T-cell (primary cell): ENCODE data around the gene MIB1. TPM values are rescaled to one million over a fixed set of nuclear protein-coding genes. Genes with fewer than 3 reads are reported as not detected.

Source experiments
- ATAC-seq, 4 experiments: fragments of 200-7000 bp in 3 of 4; fragments of 150-1000 bp in 1 of 4; cut with Tn5 transposase; replicated peaks in 1 of 4; 1 replicate in 3 of 4; 2 replicates in 1 of 4; pipeline ENCODE4 v1.10.0; 2021; ENCODE audit warnings: moderate library complexity in 3 of 4, mild to moderate bottlenecking in 2 of 4, moderate number of reproducible peaks in 1 of 4
- CTCF ChIA-PET, 2 donors: fragments of 300-600 bp; sonication (Branson Sonifier 250); formaldehyde crosslinking; loops; one replicate each; lab custom pipeline; 2022; ENCODE audit warnings: antibody characterized with exemption in 2 of 2; lab: Charles Lee
- POLR2A ChIA-PET, 2 donors: fragments of 300-600 bp; sonication (Branson Sonifier 250); formaldehyde crosslinking; loops; one replicate each; lab custom pipeline; 2022; ENCODE audit warnings: antibody characterized with exemption in 2 of 2; lab: Charles Lee
- DNase-seq, 35 experiments: peaks; one replicate each; pipeline versions ENCODE4 v3.0.0 to v3.0.0-alpha.2; 2013 to 2023
- H3K27ac ChIP-seq: one replicate; pipeline ENCODE4 v1.5.1; 2013; ENCODE audit warnings: low read length
- H3K27me3 ChIP-seq, 2 experiments: replicated peaks in 1 of 2; 1 replicate in 1 of 2; 2 replicates in 1 of 2; pipeline versions ENCODE4 v1.6.1 to v1.7.0; 2013; ENCODE audit warnings: low read length in 1 of 2, mixed read lengths in 1 of 2; ENCODE audit not compliant: control insufficient read depth in 2 of 2, insufficient read depth in 2 of 2; ENCODE audit errors: extremely low read depth in 1 of 2
- H3K36me3 ChIP-seq, 2 donors: 1 replicate in 1 of 2; 2 replicates in 1 of 2; pipeline versions ENCODE4 v1.6.1 to v1.7.0; 2013; ENCODE audit warnings: low read length in 1 of 2; ENCODE audit not compliant: control insufficient read depth in 2 of 2, insufficient read depth in 1 of 2; ENCODE audit errors: extremely low read depth in 1 of 2
- H3K4me1 ChIP-seq, 2 experiments: 1 replicate in 1 of 2; 2 replicates in 1 of 2; pipeline versions ENCODE4 v1.6.1 to v1.7.0; 2013; ENCODE audit warnings: low read length in 2 of 2, mixed read lengths in 1 of 2; ENCODE audit not compliant: insufficient read depth in 2 of 2, control insufficient read depth in 1 of 2; ENCODE audit errors: extremely low read depth in 1 of 2
- H3K4me3 ChIP-seq, 2 donors: 1 replicate in 1 of 2; 2 replicates in 1 of 2; pipeline versions ENCODE4 v1.5.1 to v1.7.0; 2013; ENCODE audit warnings: mild to moderate bottlenecking in 2 of 2, low read length in 1 of 2, moderate library complexity in 1 of 2; ENCODE audit not compliant: control insufficient read depth in 1 of 2; ENCODE audit errors: extremely low read depth in 1 of 2
- H3K9me3 ChIP-seq: 2 replicates; pipeline ENCODE4 v1.7.0; 2013
- H3K27ac Mint-ChIP-seq, 2 donors: one replicate each; pipeline ENCODE4 v1.8.0; 2020 to 2021; ENCODE audit warnings: mild to moderate bottlenecking in 2 of 2, mixed read lengths in 2 of 2
- H3K27me3 Mint-ChIP-seq, 2 donors: one replicate each; pipeline ENCODE4 v1.8.0; 2021 to 2022; ENCODE audit warnings: mixed read lengths in 2 of 2
- H3K36me3 Mint-ChIP-seq: one replicate; pipeline ENCODE4 v1.8.0; 2021; ENCODE audit warnings: mixed read lengths
- H3K4me1 Mint-ChIP-seq, 3 donors: one replicate each; pipeline ENCODE4 v1.8.0; 2020 to 2022; ENCODE audit warnings: mixed read lengths in 3 of 3, mild to moderate bottlenecking in 1 of 3
- H3K4me3 Mint-ChIP-seq, 3 donors: one replicate each; pipeline ENCODE4 v1.8.0; 2020 to 2022; ENCODE audit warnings: mild to moderate bottlenecking in 3 of 3, mixed read lengths in 3 of 3, moderate library complexity in 3 of 3
- H3K9me3 Mint-ChIP-seq, 3 donors: one replicate each; pipeline ENCODE4 v1.8.0; 2020 to 2022; ENCODE audit warnings: mixed read lengths in 3 of 3
- WGBS: methylation state at CpG from one replicate; pipeline ENCODE4 v1.1.5; 2013; ENCODE audit warnings: missing lambda C conversion rate; ENCODE audit not compliant: insufficient coverage; 5-methylcytosine and 5-hydroxymethylcytosine counted together
- total RNA-seq, 35 experiments: library from RNA in 6 of 35; stranded (reverse) in 6 of 35; fragments of 120-200 nt in 1 of 35; gene quantifications; one replicate each; pipeline versions ENCODE4 v1.2.1 to v1.2.4 and lab custom pipeline; 2013 to 2026

The MIB1 gene
- total RNA-seq, 5 donors from 2014 or later (not counting 1 experiment from before 2014, with no cell fraction given), result 23.5 to 46.1 (median 34.3) TPM

GRCh38 chr18:21741312-21741561 lies 645 bp downstream of the MIB1 start:
- Histone ChIP-seq H3K36me3 (no peaks in the 10 kb centered on the region), H3K27ac (no peak overlapping the region), H3K27me3 (no peaks in the 10 kb centered on the region), H3K4me3 (peak overlapping the region; percentile 87 to 95), H3K4me1 (peaks cover 8 to 12% of the 10 kb centered on the region in 2 experiments), H3K9me3 (no peaks in the 10 kb centered on the region)
- WGBS, result under 1% methylated on average over 37 of the region's 41 CpGs
- peak overlapping the region in 2 of 3 donors; percentile 76 to 84 for H3K4me3 Mint-ChIP-seq
- H3K27me3 Mint-ChIP-seq, result peaks cover 0 to under 1% of the 10 kb centered on the region in 2 donors
- ChIA-PET POLR2A (interaction anchor here in 1 of 2 donors (1.5 kb wide), 1 partner anchor 140 kb away, joined by 7 read pairs; no protein-coding TSS in a partner anchor), CTCF (interaction anchor here (0.7 to 1.8 kb wide), 3 partner anchors 21 to 141 kb away, joined by 3 to 21 read pairs (median 3); partner anchors contain the start of gene ESCO1 (in 1 of the 2))
- peak in 2 of 35 experiments; percentile 18 to 34 for DNase-seq
- peaks cover 0 to 6% (median 5%) of the 10 kb centered on the region in 3 donors for H3K9me3 Mint-ChIP-seq
- no peak overlapping the region for H3K27ac Mint-ChIP-seq
- peaks cover 3% of the 10 kb centered on the region for H3K36me3 Mint-ChIP-seq
- no peak for ATAC-seq
- H3K4me1 Mint-ChIP-seq, result peaks cover 44 to 57% (median 49%) of the 10 kb centered on the region in 3 donors

GRCh38 chr18:21741562-21742314 lies 1.1 kb downstream of the MIB1 start:
- Histone ChIP-seq H3K4me1 (peaks cover 8 to 12% of the 10 kb centered on the region in 2 experiments), H3K36me3 (no peaks in the 10 kb centered on the region), H3K27me3 (no peaks in the 10 kb centered on the region), H3K9me3 (no peaks in the 10 kb centered on the region), H3K4me3 (peak overlapping the region; percentile 58 to 95), H3K27ac (peak overlapping the region; percentile 8)
- DNase-seq, result peak in 20 of 35 experiments; percentile 1 to 32 (median 14)
- Mint-ChIP-seq H3K9me3 (peaks cover 0 to 1% (median under 1%) of the 10 kb centered on the region in 3 donors), H3K4me3 (peak overlapping the region; percentile 76 to 84 (median 79)), H3K4me1 (peaks cover 48 to 58% (median 53%) of the 10 kb centered on the region in 3 donors), H3K27me3 (no peaks in the 10 kb centered on the region), H3K36me3 (peaks cover under 1% of the 10 kb centered on the region), H3K27ac (peak overlapping the region; percentile 65 to 83)
- ChIA-PET POLR2A (interaction anchor here in 1 of 2 donors (1.5 kb wide), 1 partner anchor 140 kb away, joined by 7 read pairs; no protein-coding TSS in a partner anchor), CTCF (interaction anchor here (0.7 to 1.8 kb wide), 5 partner anchors 22 to 141 kb away, joined by 3 to 21 read pairs (median 3); partner anchors contain the start of gene ESCO1 (in 1 of the 2))
- peak in 2 of 4 experiments; percentile 3 to 4 for ATAC-seq
- 5% methylated on average over 40 of the region's 49 CpGs for WGBS

- CTCF ChIA-PET, result interaction anchor here in 1 of 2 donors (0.7 to 1.2 kb wide), 2 partner anchors 51 to 141 kb away, joined by 3 to 6 read pairs; no protein-coding TSS in a partner anchor
- H3K4me1 ChIP-seq, result peaks cover 8 to 12% of the 10 kb centered on the region in 2 experiments
Measured at GRCh38 chr18:21742315-21742687, 1.7 kb downstream of the MIB1 start.

GRCh38 chr18:21743166-21743832 lies 2.7 kb downstream of the MIB1 start:
- Histone ChIP-seq H3K36me3 (no peaks in the 10 kb centered on the region), H3K27ac (no peak overlapping the region), H3K4me3 (no peak overlapping the region), H3K4me1 (peaks cover 11 to 12% of the 10 kb centered on the region in 2 experiments), H3K9me3 (no peaks in the 10 kb centered on the region), H3K27me3 (no peaks in the 10 kb centered on the region)
- WGBS, result no CpG with 5 or more reads among the region's 7 CpGs
- DNase-seq (peak in 1 of 35 experiments; percentile 28), ATAC-seq (no peak)
- Mint-ChIP-seq H3K4me3 (peak overlapping the region; percentile 71 to 77 (median 76)), H3K36me3 (no peaks in the 10 kb centered on the region), H3K4me1 (peaks cover 64 to 71% (median 68%) of the 10 kb centered on the region in 3 donors), H3K27me3 (no peaks in the 10 kb centered on the region), H3K9me3 (no peaks in the 10 kb centered on the region), H3K27ac (peak overlapping the region; percentile 57 to 79)
- POLR2A ChIA-PET, result interaction anchor here in 1 of 2 donors (0.6 to 0.7 kb wide), 3 partner anchors 22 to 57 kb away, joined by 3 to 8 read pairs (median 6); no protein-coding TSS in a partner anchor
- CTCF ChIA-PET, result interaction anchor here in 1 of 2 donors (0.9 kb wide), 1 partner anchor 142 kb away, joined by 6 read pairs; no protein-coding TSS in a partner anchor

More at GRCh38 chr18:21742315-21742687, 1.7 kb downstream of the MIB1 start:
- Mint-ChIP-seq H3K4me1 (peaks cover 54 to 64% (median 59%) of the 10 kb centered on the region in 3 donors), H3K9me3 (no peaks in the 10 kb centered on the region), H3K27ac (peak overlapping the region; percentile 65 to 83), H3K36me3 (no peaks in the 10 kb centered on the region), H3K4me3 (peak overlapping the region; percentile 76 to 84 (median 79)), H3K27me3 (no peaks in the 10 kb centered on the region)
- ATAC-seq (no peak), DNase-seq (no peak)
- no peaks in the 10 kb centered on the region for H3K36me3 ChIP-seq
- no peaks in the 10 kb centered on the region for H3K9me3 ChIP-seq
- no peaks in the 10 kb centered on the region for H3K27me3 ChIP-seq
- WGBS, result no CpG with 5 or more reads among the region's 5 CpGs
- POLR2A ChIA-PET, result no interaction called here
- peak overlapping the region in 1 of 2 donors; percentile 95 for H3K4me3 ChIP-seq
- no peak overlapping the region for H3K27ac ChIP-seq

GRCh38 chr18:21745231-21745630 lies 4.6 kb downstream of the MIB1 start:
- no peaks in the 10 kb centered on the region for H3K36me3 Mint-ChIP-seq
- no peak overlapping the region for H3K4me3 ChIP-seq
- ChIA-PET CTCF (no interaction called here), POLR2A (no interaction called here)
- ATAC-seq, result no peak
- WGBS, result no CpG with 5 or more reads among the region's 5 CpGs
- no peak overlapping the region for H3K27ac Mint-ChIP-seq
- peaks cover 60 to 64% (median 62%) of the 10 kb centered on the region in 3 donors for H3K4me1 Mint-ChIP-seq
- H3K9me3 Mint-ChIP-seq, result no peaks in the 10 kb centered on the region
- DNase-seq, result peak in 2 of 35 experiments; percentile 5 to 36
- H3K27me3 Mint-ChIP-seq, result no peaks in the 10 kb centered on the region
- no peak overlapping the region for H3K27ac ChIP-seq
- H3K27me3 ChIP-seq, result no peaks in the 10 kb centered on the region
- no peaks in the 10 kb centered on the region for H3K36me3 ChIP-seq
- no peak overlapping the region for H3K4me3 Mint-ChIP-seq
- peaks cover 6 to 12% of the 10 kb centered on the region in 2 experiments for H3K4me1 ChIP-seq
- H3K9me3 ChIP-seq, result no peaks in the 10 kb centered on the region

- WGBS, result no CpG with 5 or more reads among the region's 2 CpGs
- Histone ChIP-seq H3K9me3 (no peaks in the 10 kb centered on the region), H3K4me3 (no peak overlapping the region), H3K27ac (peak overlapping the region; percentile 11), H3K4me1 (peaks cover 3 to 5% of the 10 kb centered on the region in 2 experiments), H3K27me3 (no peaks in the 10 kb centered on the region), H3K36me3 (no peaks in the 10 kb centered on the region)
- POLR2A ChIA-PET, result no interaction called here
- H3K27ac Mint-ChIP-seq, result peak overlapping the region; percentile 63 to 70
- ATAC-seq (no peak), DNase-seq (no peak)
- peaks cover 58 to 63% (median 62%) of the 10 kb centered on the region in 3 donors for H3K4me1 Mint-ChIP-seq
- H3K27me3 Mint-ChIP-seq, result no peaks in the 10 kb centered on the region
- no peak overlapping the region for H3K4me3 Mint-ChIP-seq
- CTCF ChIA-PET, result interaction anchor here in 1 of 2 donors (1.1 kb wide), 1 partner anchor 147 kb away, joined by 3 read pairs; the partner anchor contains the start of gene ESCO1
- no peaks in the 10 kb centered on the region for H3K36me3 Mint-ChIP-seq
- H3K9me3 Mint-ChIP-seq, result no peaks in the 10 kb centered on the region
Measured at GRCh38 chr18:21747268-21747667, 6.7 kb downstream of the MIB1 start.
